ENCODE measurements around the gene TRMO. TPM values are rescaled to one million over a fixed set of nuclear protein-coding genes. Genes with fewer than 3 reads are reported as not detected.

TRMO gene
- total and polyA plus RNA-seq, 2 of the 13 experiments (the other 11 are each of a cell fraction or from before 2014, with no cell fraction given) = 8.7 to 18.6 TPM

DNA sequence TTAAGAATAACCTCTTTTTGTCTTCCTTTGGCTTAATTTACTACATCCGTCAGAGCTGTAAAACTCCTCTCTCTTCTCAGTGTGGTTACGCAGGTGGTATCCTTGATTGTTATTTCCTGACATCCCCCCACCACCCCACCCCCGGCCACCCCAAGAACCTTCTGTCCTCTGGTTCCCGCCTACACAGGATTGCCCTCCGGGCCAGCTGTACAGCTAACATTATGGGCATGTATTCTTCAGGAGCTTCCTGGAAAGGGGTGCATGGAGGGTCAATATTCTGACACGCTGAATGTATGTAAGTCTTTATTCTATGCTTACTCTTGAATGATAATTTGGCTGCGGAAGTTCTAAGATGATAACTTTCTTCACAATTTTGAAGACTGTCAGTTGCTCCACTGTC is 47.9 kb upstream of the TRMO start:
- no peak overlapping the region for H2AFZ ChIP-seq (ENCODE audit: low read length)
- H3K9me3 ChIP-seq (ENCODE audit: low read length) = no peaks in the 10 kb centered on the region
- no peaks in the 10 kb centered on the region for H3K36me3 ChIP-seq (replicated peaks in 1 of 2; ENCODE audit: control insufficient read depth in 1 of 2, insufficient read depth in 2 of 2, low read length in 2 of 2)
- intact Hi-C loops (cut with micrococcal nuclease; ENCODE audit: unreplicated experiment) (no loop called here), in situ Hi-C loops (cut with HindIII; ENCODE audit: extremely low pct_ligation_motif_present, low pct_unique_long_range_greater_than_20kb) (no loop called here)
- H3K4me1 ChIP-seq (ENCODE audit: insufficient read depth, low read length) = no peaks in the 10 kb centered on the region
- H3K79me2 ChIP-seq (ENCODE audit: insufficient read depth, low read length) = no peaks in the 10 kb centered on the region
- no peak for TF ChIP-seq RAD21 (CRISPR knock-in tag; IDR thresholded peaks at IDR 0.05)
- TF ChIP-seq, protein P1, sequence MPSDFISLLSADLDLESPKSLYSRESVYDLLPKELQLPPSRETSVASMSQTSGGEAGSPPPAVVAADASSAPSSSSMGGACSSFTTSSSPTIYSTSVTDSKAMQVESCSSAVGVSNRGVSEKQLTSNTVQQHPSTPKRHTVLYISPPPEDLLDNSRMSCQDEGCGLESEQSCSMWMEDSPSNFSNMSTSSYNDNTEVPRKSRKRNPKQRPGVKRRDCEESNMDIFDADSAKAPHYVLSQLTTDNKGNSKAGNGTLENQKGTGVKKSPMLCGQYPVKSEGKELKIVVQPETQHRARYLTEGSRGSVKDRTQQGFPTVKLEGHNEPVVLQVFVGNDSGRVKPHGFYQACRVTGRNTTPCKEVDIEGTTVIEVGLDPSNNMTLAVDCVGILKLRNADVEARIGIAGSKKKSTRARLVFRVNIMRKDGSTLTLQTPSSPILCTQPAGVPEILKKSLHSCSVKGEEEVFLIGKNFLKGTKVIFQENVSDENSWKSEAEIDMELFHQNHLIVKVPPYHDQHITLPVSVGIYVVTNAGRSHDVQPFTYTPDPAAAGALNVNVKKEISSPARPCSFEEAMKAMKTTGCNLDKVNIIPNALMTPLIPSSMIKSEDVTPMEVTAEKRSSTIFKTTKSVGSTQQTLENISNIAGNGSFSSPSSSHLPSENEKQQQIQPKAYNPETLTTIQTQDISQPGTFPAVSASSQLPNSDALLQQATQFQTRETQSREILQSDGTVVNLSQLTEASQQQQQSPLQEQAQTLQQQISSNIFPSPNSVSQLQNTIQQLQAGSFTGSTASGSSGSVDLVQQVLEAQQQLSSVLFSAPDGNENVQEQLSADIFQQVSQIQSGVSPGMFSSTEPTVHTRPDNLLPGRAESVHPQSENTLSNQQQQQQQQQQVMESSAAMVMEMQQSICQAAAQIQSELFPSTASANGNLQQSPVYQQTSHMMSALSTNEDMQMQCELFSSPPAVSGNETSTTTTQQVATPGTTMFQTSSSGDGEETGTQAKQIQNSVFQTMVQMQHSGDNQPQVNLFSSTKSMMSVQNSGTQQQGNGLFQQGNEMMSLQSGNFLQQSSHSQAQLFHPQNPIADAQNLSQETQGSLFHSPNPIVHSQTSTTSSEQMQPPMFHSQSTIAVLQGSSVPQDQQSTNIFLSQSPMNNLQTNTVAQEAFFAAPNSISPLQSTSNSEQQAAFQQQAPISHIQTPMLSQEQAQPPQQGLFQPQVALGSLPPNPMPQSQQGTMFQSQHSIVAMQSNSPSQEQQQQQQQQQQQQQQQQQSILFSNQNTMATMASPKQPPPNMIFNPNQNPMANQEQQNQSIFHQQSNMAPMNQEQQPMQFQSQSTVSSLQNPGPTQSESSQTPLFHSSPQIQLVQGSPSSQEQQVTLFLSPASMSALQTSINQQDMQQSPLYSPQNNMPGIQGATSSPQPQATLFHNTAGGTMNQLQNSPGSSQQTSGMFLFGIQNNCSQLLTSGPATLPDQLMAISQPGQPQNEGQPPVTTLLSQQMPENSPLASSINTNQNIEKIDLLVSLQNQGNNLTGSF (CRISPR knock-in tag; IDR thresholded peaks at IDR 0.05) = no peak
- TF ChIP-seq CBX1 (IDR thresholded peaks at IDR 0.05; ENCODE audit: low read depth) = no peak
- TF ChIP-seq, protein P2, sequence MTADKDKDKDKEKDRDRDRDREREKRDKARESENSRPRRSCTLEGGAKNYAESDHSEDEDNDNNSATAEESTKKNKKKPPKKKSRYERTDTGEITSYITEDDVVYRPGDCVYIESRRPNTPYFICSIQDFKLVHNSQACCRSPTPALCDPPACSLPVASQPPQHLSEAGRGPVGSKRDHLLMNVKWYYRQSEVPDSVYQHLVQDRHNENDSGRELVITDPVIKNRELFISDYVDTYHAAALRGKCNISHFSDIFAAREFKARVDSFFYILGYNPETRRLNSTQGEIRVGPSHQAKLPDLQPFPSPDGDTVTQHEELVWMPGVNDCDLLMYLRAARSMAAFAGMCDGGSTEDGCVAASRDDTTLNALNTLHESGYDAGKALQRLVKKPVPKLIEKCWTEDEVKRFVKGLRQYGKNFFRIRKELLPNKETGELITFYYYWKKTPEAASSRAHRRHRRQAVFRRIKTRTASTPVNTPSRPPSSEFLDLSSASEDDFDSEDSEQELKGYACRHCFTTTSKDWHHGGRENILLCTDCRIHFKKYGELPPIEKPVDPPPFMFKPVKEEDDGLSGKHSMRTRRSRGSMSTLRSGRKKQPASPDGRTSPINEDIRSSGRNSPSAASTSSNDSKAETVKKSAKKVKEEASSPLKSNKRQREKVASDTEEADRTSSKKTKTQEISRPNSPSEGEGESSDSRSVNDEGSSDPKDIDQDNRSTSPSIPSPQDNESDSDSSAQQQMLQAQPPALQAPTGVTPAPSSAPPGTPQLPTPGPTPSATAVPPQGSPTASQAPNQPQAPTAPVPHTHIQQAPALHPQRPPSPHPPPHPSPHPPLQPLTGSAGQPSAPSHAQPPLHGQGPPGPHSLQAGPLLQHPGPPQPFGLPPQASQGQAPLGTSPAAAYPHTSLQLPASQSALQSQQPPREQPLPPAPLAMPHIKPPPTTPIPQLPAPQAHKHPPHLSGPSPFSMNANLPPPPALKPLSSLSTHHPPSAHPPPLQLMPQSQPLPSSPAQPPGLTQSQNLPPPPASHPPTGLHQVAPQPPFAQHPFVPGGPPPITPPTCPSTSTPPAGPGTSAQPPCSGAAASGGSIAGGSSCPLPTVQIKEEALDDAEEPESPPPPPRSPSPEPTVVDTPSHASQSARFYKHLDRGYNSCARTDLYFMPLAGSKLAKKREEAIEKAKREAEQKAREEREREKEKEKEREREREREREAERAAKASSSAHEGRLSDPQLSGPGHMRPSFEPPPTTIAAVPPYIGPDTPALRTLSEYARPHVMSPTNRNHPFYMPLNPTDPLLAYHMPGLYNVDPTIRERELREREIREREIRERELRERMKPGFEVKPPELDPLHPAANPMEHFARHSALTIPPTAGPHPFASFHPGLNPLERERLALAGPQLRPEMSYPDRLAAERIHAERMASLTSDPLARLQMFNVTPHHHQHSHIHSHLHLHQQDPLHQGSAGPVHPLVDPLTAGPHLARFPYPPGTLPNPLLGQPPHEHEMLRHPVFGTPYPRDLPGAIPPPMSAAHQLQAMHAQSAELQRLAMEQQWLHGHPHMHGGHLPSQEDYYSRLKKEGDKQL (CRISPR knock-in tag; IDR thresholded peaks at IDR 0.05; ENCODE audit: low read depth) = no peak
- TF ChIP-seq NR1H2 (CRISPR knock-in tag; IDR thresholded peaks at IDR 0.05; ENCODE audit: borderline replicate concordance, low read depth) = no peak
- no peak for TF ChIP-seq SALL1 (CRISPR knock-in tag; IDR thresholded peaks at IDR 0.05)
- TF ChIP-seq, protein P3, sequence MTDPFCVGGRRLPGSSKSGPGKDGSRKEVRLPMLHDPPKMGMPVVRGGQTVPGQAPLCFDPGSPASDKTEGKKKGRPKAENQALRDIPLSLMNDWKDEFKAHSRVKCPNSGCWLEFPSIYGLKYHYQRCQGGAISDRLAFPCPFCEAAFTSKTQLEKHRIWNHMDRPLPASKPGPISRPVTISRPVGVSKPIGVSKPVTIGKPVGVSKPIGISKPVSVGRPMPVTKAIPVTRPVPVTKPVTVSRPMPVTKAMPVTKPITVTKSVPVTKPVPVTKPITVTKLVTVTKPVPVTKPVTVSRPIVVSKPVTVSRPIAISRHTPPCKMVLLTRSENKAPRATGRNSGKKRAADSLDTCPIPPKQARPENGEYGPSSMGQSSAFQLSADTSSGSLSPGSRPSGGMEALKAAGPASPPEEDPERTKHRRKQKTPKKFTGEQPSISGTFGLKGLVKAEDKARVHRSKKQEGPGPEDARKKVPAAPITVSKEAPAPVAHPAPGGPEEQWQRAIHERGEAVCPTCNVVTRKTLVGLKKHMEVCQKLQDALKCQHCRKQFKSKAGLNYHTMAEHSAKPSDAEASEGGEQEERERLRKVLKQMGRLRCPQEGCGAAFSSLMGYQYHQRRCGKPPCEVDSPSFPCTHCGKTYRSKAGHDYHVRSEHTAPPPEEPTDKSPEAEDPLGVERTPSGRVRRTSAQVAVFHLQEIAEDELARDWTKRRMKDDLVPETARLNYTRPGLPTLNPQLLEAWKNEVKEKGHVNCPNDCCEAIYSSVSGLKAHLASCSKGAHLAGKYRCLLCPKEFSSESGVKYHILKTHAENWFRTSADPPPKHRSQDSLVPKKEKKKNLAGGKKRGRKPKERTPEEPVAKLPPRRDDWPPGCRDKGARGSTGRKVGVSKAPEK (CRISPR knock-in tag; IDR thresholded peaks at IDR 0.05; ENCODE audit: borderline replicate concordance) = no peak
- no peak for TF ChIP-seq CREB1 (IDR thresholded peaks at IDR 0.05)
- no peak for TF ChIP-seq CREB1 (CRISPR knock-in tag; IDR thresholded peaks at IDR 0.05)
- TF ChIP-seq MXI1 (IDR thresholded peaks at IDR 0.05; ENCODE audit: borderline replicate concordance, low read depth, low read length) = no peak
- TF ChIP-seq MED1 (CRISPR knock-in tag; IDR thresholded peaks at IDR 0.05) = no peak
- POLR2A ChIA-PET = no interaction called here
- CTCF ChIA-PET (ENCODE audit: low intra/inter-chr PET ratio, low total read pairs) = no interaction called here
- no TSS peak for BruUV-seq (replicated peaks)
- H3K27me3 ChIP-seq (ENCODE audit: control insufficient read depth in 1 of 2, insufficient read depth in 2 of 2, low read length in 2 of 2) = peaks cover 0 to under 1% of the 10 kb centered on the region in 2 experiments; a peak in 1 of 5 replicates
- no peak overlapping the region for H3K9ac ChIP-seq (ENCODE audit: insufficient read depth, low read depth, low read length)
- no peak overlapping the region for H3K27ac ChIP-seq (ENCODE audit: extremely low read length, insufficient read depth, low read length)
- no peak overlapping the region for H3K4me3 ChIP-seq (replicated peaks in 1 of 3; ENCODE audit: insufficient read depth in 1 of 3, low read depth in 2 of 3, low read length in 3 of 3)
- FAIRE-seq (no peak), ATAC-seq (no peak), DNase-seq (ENCODE audit: low spot score) (no peak)
- H4K20me1 ChIP-seq (ENCODE audit: insufficient read depth, low read length) = no peaks in the 10 kb centered on the region
- WGBS (ENCODE audit: low lambda C conversion rate) = 43% methylated on average over 7 of the region's 7 CpGs
- no peak overlapping the region for H3K4me2 ChIP-seq (ENCODE audit: low read depth, low read length)
